Measurements from ENCODE around the gene AUTS2. TPM values are rescaled to one million over a fixed set of nuclear protein-coding genes. Genes with fewer than 3 reads are reported as not detected.

AUTS2 gene
- total RNA-seq, 2 donors from 2014 or later = 2.9 to 7.9 TPM

GRCh38 chr7:70837589-70837988 lies 1239.3 kb downstream of the AUTS2 start:
- no peak overlapping the region for H3K4me3 Mint-ChIP-seq
- H3K4me1 Mint-ChIP-seq (ENCODE audit: low read depth) = no peaks in the 10 kb centered on the region

GRCh38 chr7:70838292-70838907 lies 1240.1 kb downstream of the AUTS2 start:
- H3K9me3 Mint-ChIP-seq = peaks cover 1 to 10% of the 10 kb centered on the region in 2 donors
- H3K27ac Mint-ChIP-seq = no peak overlapping the region
- no peaks in the 10 kb centered on the region for H3K4me1 Mint-ChIP-seq (ENCODE audit: low read depth)
- no peaks in the 10 kb centered on the region for H3K27me3 Mint-ChIP-seq (ENCODE audit: low read depth)
- H3K36me3 Mint-ChIP-seq (ENCODE audit: insufficient read depth in 2 of 2) = peaks cover 0 to 2% of the 10 kb centered on the region in 2 donors
- ATAC-seq (replicated peaks in 1 of 2) = no peak
- H3K4me3 Mint-ChIP-seq = no peak overlapping the region
- DNase-seq = no peak

More at GRCh38 chr7:70837589-70837988, 1239.3 kb downstream of the AUTS2 start:
- peaks cover 0 to 2% of the 10 kb centered on the region in 2 donors for H3K36me3 Mint-ChIP-seq (ENCODE audit: insufficient read depth in 2 of 2)
- H3K9me3 Mint-ChIP-seq = peaks cover 1 to 7% of the 10 kb centered on the region in 2 donors
- no peak overlapping the region for H3K27ac Mint-ChIP-seq
- ATAC-seq (replicated peaks in 1 of 2) (no peak), DNase-seq (no peak)
- H3K27me3 Mint-ChIP-seq (ENCODE audit: low read depth) = no peaks in the 10 kb centered on the region

Data from activated T-cell treated with anti-CD3 and anti-CD28 coated beads, Interleukin-2, amount 50 U/mL, for 72 hours (primary cell).